GM21381 (cell line): ENCODE measurements around the gene TMEM178B.

ENCODE experiments used
- ATAC-seq: cut with Tn5 transposase; IDR thresholded peaks from one replicate; pipeline ENCODE4 v1.9.1; 2021; ENCODE audit warnings: mild to moderate bottlenecking, moderate library complexity; ENCODE audit not compliant: unreplicated experiment

TMEM178B gene

GRCh38 chr7:141348728-141349127 lies 274.9 kb downstream of the TMEM178B start:
- ATAC-seq, result no peak

GRCh38 chr7:141349338-141349737 lies 275.5 kb downstream of the TMEM178B start:
- no peak for ATAC-seq

GRCh38 chr7:141349804-141350203 lies 275.9 kb downstream of the TMEM178B start:
- ATAC-seq, result no peak

GRCh38 chr7:141351175-141351574 lies 277.3 kb downstream of the TMEM178B start:
- ATAC-seq, result no peak

- no peak for ATAC-seq
These were observed 279.1 kb downstream of the TMEM178B start for GRCh38 chr7:141352955-141353354.

- ATAC-seq, result no peak
These were observed 280.4 kb downstream of the TMEM178B start for GRCh38 chr7:141354251-141354650.

- no peak for ATAC-seq
These were observed 281.2 kb downstream of the TMEM178B start for GRCh38 chr7:141355032-141355431.

GRCh38 chr7:141356161-141356560 lies 282.3 kb downstream of the TMEM178B start:
- ATAC-seq, result no peak

- ATAC-seq, result no peak
These were observed 284.5 kb downstream of the TMEM178B start for GRCh38 chr7:141358386-141358785.

- ATAC-seq, result no peak
These were observed 285.4 kb downstream of the TMEM178B start for GRCh38 chr7:141359262-141359661.

GRCh38 chr7:141359740-141360415 lies 286.0 kb downstream of the TMEM178B start:
- no peak for ATAC-seq

GRCh38 chr7:141360416-141360760 lies 286.5 kb downstream of the TMEM178B start:
- ATAC-seq, result no peak

GRCh38 chr7:141360803-141361202 lies 286.9 kb downstream of the TMEM178B start:
- ATAC-seq, result no peak

GRCh38 chr7:141361479-141361878 lies 287.6 kb downstream of the TMEM178B start:
- ATAC-seq, result no peak

GRCh38 chr7:141361960-141362359 lies 288.1 kb downstream of the TMEM178B start:
- no peak for ATAC-seq

GRCh38 chr7:141362580-141363435 lies 288.9 kb downstream of the TMEM178B start:
- ATAC-seq, result no peak

- no peak for ATAC-seq
These were observed 289.9 kb downstream of the TMEM178B start for GRCh38 chr7:141363748-141364147.

- no peak for ATAC-seq
These were observed 292.3 kb downstream of the TMEM178B start for GRCh38 chr7:141366091-141366621.

GRCh38 chr7:141369422-141369821 lies 295.6 kb downstream of the TMEM178B start:
- ATAC-seq, result no peak

- ATAC-seq, result no peak
These were observed 296.3 kb downstream of the TMEM178B start for GRCh38 chr7:141370178-141370577.

- no peak for ATAC-seq
These were observed 296.8 kb downstream of the TMEM178B start for GRCh38 chr7:141370650-141371049.

- no peak for ATAC-seq
These were observed 300.6 kb downstream of the TMEM178B start for GRCh38 chr7:141374425-141374824.
